Smooth muscle cell (in vitro differentiated cells): ENCODE results near the gene TOR2A. TPM values are rescaled to one million over a fixed set of nuclear protein-coding genes. Genes with fewer than 3 reads are reported as not detected.

Experiments used
- DNase-seq: peaks from one replicate; lab custom pipeline; 2025; ENCODE audit not compliant: unreplicated experiment; lab: John Stamatoyannopoulos, UW
- H2AFZ ChIP-seq: fragments of 200-600 bp; sonication (generic); 2 replicates; pipeline ENCODE4 v1.6.0; 2016; ENCODE audit warnings: antibody characterized with exemption, low read depth, mild to moderate bottlenecking
- H3F3A ChIP-seq: fragments of 200-600 bp; sonication (generic); 2 replicates; pipeline ENCODE4 v1.6.0; 2017; ENCODE audit warnings: antibody characterized with exemption, low read depth
- H3K27ac ChIP-seq: fragments of 200-600 bp; sonication (generic); 2 replicates; pipeline ENCODE4 v1.5.1; 2016; ENCODE audit warnings: low read depth, mild to moderate bottlenecking
- H3K27me3 ChIP-seq: fragments of 200-600 bp; sonication (generic); 2 replicates; pipeline ENCODE4 v1.6.1; 2016; ENCODE audit warnings: low read depth, mild to moderate bottlenecking
- H3K36me3 ChIP-seq: fragments of 200-600 bp; sonication (generic); 2 replicates; pipeline ENCODE4 v1.5.1; 2016; ENCODE audit warnings: low read depth
- H3K4me1 ChIP-seq: fragments of 200-600 bp; sonication (generic); 2 replicates; pipeline ENCODE4 v1.5.1; 2016; ENCODE audit warnings: low read depth
- H3K4me2 ChIP-seq: fragments of 200-600 bp; sonication (generic); 2 replicates; pipeline ENCODE4 v1.6.0; 2016; ENCODE audit warnings: mild to moderate bottlenecking
- H3K4me3 ChIP-seq: fragments of 200-600 bp; sonication (generic); 2 replicates; pipeline ENCODE4 v1.5.1; 2016; ENCODE audit warnings: mild to moderate bottlenecking
- H3K79me2 ChIP-seq: fragments of 200-600 bp; sonication (generic); 2 replicates; pipeline ENCODE4 v1.6.0; 2016; ENCODE audit warnings: low read depth, mild to moderate bottlenecking
- H3K9ac ChIP-seq: fragments of 200-600 bp; sonication (generic); 2 replicates; pipeline ENCODE4 v1.6.0; 2016; ENCODE audit warnings: low read depth
- H3K9me3 ChIP-seq: fragments of 200-600 bp; sonication (generic); replicated peaks from 2 replicates; pipeline ENCODE4 v1.5.1; 2016; ENCODE audit warnings: low read depth
- H4K20me1 ChIP-seq: fragments of 200-600 bp; sonication (generic); 2 replicates; pipeline ENCODE4 v1.6.0; 2016; ENCODE audit warnings: low read depth
- WGBS: methylation state at CpG from one replicate; pipeline ENCODE4 v1.1.7; 2016; ENCODE audit warnings: low lambda C conversion rate; 5-methylcytosine and 5-hydroxymethylcytosine counted together
- polyA plus RNA-seq: library from polyadenylated mRNA; unstranded; fragments of >200 nt; fragmentation: Nextera tagmentation; extraction: Ambion mirVana; gene quantifications from 2 replicates; pipeline ENCODE4 v1.2.1, GENCODE V29; 2016
- total RNA-seq: library from RNA; depleted of rRNA; stranded (reverse); fragments of >200 nt; gene quantifications from 2 replicates; pipeline ENCODE4 v1.2.3, GENCODE V29; 2014
- TF ChIP-seq, protein P1 (sequence below): fragments of 200-600 bp; sonication (generic); IDR thresholded peaks from 2 replicates; pipeline ENCODE4 v1.5.1; 2017; ENCODE audit warnings: borderline replicate concordance, mild to moderate bottlenecking, antibody characterized with exemption; ENCODE audit not compliant: insufficient read depth, poor library complexity, severe bottlenecking

Gene TOR2A
- total and polyA plus RNA-seq, 2 experiments from 2014 or later, result 7.3 to 12.3 TPM

DNA sequence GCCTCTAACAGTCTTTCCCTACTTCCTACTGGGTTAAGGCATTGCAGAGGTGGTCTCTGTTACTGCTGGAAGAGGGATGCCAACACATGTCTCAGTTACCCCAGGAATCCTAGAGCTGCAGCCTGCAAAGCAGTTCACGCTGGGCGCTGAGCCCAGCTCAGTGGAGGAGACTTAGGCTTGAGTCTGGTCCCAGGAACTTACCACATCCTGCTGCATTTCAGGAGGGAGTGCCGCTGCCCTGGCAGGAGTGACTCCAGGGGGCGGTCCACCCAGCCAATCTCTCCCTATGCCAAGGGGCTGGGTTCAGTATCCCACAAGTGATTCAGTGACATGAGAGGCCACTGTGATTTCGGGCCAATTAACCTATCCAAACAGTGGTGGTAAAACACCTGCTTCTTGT lies 11.7 kb downstream of the TOR2A start:
- TF ChIP-seq, protein P1, sequence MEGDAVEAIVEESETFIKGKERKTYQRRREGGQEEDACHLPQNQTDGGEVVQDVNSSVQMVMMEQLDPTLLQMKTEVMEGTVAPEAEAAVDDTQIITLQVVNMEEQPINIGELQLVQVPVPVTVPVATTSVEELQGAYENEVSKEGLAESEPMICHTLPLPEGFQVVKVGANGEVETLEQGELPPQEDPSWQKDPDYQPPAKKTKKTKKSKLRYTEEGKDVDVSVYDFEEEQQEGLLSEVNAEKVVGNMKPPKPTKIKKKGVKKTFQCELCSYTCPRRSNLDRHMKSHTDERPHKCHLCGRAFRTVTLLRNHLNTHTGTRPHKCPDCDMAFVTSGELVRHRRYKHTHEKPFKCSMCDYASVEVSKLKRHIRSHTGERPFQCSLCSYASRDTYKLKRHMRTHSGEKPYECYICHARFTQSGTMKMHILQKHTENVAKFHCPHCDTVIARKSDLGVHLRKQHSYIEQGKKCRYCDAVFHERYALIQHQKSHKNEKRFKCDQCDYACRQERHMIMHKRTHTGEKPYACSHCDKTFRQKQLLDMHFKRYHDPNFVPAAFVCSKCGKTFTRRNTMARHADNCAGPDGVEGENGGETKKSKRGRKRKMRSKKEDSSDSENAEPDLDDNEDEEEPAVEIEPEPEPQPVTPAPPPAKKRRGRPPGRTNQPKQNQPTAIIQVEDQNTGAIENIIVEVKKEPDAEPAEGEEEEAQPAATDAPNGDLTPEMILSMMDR, result no peak
- Histone ChIP-seq H3K4me2 (no peak overlapping the region), H3K4me1 (no peaks in the 10 kb centered on the region), H3K27ac (no peak overlapping the region), H3K36me3 (no peaks in the 10 kb centered on the region), H3F3A (no peaks in the 10 kb centered on the region), H3K9ac (no peak overlapping the region), H3K79me2 (no peaks in the 10 kb centered on the region), H2AFZ (no peak overlapping the region), H3K27me3 (no peaks in the 10 kb centered on the region), H3K4me3 (no peak overlapping the region), H3K9me3 (no peaks in the 10 kb centered on the region), H4K20me1 (no peaks in the 10 kb centered on the region)
- no peak for DNase-seq
- WGBS, result 98% methylated on average over 5 of the region's 5 CpGs

DNA sequence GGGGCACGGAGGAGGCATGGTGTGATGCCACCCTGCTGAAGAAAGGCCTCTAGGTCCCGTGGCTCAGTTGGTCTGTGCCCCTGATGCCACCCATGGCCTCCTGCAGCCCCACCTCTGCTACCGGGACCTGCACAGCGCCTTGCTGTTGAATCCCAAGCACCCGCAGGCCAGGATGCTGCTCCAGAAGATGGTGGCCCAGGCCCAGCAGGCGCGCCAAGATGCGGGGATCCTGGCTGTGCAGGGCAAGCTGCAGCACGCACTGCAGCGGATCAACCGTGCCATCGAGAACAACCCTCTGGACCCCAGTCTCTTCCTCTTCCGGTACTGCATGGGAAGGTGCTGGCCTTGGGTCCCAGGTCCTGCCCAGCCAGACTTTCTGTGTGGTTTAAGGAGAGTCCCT lies 12.1 kb downstream of the TOR2A start:
- no peaks in the 10 kb centered on the region for H3K36me3 ChIP-seq
- no peaks in the 10 kb centered on the region for H3F3A ChIP-seq
- H2AFZ ChIP-seq, result no peak overlapping the region
- no peak overlapping the region for H3K27ac ChIP-seq
- 96% methylated on average over 13 of the region's 13 CpGs for WGBS
- H3K4me2 ChIP-seq, result no peak overlapping the region
- H3K79me2 ChIP-seq, result no peaks in the 10 kb centered on the region
- TF ChIP-seq, protein P1, result no peak
- no peaks in the 10 kb centered on the region for H3K9me3 ChIP-seq
- H3K9ac ChIP-seq, result no peak overlapping the region
- H3K27me3 ChIP-seq, result no peaks in the 10 kb centered on the region
- no peaks in the 10 kb centered on the region for H4K20me1 ChIP-seq
- no peak for DNase-seq
- H3K4me1 ChIP-seq, result no peaks in the 10 kb centered on the region
- no peak overlapping the region for H3K4me3 ChIP-seq

DNA sequence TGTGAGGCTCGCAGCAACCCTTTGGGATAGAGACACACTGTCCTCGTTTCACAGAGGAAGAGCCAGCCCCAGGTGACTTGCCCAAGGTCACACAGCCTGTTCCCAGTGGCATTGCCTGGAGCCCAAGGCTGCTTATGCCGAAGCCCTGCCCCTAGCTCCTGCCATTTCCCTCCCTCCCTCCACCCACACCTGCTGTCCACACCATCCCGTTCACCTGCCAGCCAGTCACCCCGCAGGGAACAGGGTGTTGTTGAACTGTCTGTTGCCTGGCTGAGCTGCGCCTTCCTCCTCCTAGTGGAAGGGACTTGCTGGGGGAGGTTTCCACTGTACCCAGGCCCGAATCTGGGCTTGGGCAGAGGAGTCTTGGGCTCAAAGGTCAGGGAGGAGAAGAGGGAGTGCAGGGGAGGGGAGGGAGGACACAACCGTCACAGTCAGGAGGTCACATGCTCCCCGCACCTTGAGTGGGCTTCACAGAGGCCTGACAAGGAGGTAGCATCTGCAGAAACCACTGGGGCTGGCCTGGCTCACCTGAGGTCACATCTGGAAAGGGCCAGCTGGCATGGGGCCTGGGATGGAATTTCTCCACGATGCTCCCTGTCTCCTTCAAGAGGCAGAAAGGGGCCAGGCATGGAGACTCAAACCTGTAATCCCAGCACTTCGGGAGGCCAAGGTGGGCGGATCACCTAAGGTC lies 12.9 kb downstream of the TOR2A start:
- whole genome bisulfite sequencing, result 80% methylated on average over 12 of the region's 12 CpGs
- no peaks in the 10 kb centered on the region for H3K4me1 ChIP-seq

More for the DNA sequence above, 12.9 kb downstream of the TOR2A start:
- Histone ChIP-seq H3K9me3 (no peaks in the 10 kb centered on the region), H3K9ac (no peak overlapping the region), H3K4me2 (no peak overlapping the region), H3K79me2 (no peaks in the 10 kb centered on the region), H4K20me1 (no peaks in the 10 kb centered on the region), H2AFZ (no peak overlapping the region), H3K36me3 (no peaks in the 10 kb centered on the region), H3K27me3 (no peaks in the 10 kb centered on the region), H3K27ac (no peak overlapping the region), H3K4me3 (no peak overlapping the region), H3F3A (no peaks in the 10 kb centered on the region)
- DNase-seq, result no peak
- TF ChIP-seq, protein P1, result no peak
